D721Med (cell line): Measurements from ENCODE around the gene DOCK9.

Source experiments
- DNase-seq: peaks from one replicate; pipeline ENCODE4 v3.0.0; 2011; ENCODE audit warnings: low spot score; ENCODE audit not compliant: insufficient read length
- FAIRE-seq: peaks from 2 replicates; lab custom pipeline; 2011; peaks lifted over from hg19 to GRCh38; lab: Jason Lieb, UNC
- TF ChIP-seq, protein P1 (sequence below): IDR thresholded peaks from 2 replicates; pipeline ENCODE4 v1.5.1; 2012; ENCODE audit warnings: mild to moderate bottlenecking, control low read depth; ENCODE audit not compliant: insufficient read depth; ENCODE audit errors: missing control alignments

The DOCK9 gene, protein sequence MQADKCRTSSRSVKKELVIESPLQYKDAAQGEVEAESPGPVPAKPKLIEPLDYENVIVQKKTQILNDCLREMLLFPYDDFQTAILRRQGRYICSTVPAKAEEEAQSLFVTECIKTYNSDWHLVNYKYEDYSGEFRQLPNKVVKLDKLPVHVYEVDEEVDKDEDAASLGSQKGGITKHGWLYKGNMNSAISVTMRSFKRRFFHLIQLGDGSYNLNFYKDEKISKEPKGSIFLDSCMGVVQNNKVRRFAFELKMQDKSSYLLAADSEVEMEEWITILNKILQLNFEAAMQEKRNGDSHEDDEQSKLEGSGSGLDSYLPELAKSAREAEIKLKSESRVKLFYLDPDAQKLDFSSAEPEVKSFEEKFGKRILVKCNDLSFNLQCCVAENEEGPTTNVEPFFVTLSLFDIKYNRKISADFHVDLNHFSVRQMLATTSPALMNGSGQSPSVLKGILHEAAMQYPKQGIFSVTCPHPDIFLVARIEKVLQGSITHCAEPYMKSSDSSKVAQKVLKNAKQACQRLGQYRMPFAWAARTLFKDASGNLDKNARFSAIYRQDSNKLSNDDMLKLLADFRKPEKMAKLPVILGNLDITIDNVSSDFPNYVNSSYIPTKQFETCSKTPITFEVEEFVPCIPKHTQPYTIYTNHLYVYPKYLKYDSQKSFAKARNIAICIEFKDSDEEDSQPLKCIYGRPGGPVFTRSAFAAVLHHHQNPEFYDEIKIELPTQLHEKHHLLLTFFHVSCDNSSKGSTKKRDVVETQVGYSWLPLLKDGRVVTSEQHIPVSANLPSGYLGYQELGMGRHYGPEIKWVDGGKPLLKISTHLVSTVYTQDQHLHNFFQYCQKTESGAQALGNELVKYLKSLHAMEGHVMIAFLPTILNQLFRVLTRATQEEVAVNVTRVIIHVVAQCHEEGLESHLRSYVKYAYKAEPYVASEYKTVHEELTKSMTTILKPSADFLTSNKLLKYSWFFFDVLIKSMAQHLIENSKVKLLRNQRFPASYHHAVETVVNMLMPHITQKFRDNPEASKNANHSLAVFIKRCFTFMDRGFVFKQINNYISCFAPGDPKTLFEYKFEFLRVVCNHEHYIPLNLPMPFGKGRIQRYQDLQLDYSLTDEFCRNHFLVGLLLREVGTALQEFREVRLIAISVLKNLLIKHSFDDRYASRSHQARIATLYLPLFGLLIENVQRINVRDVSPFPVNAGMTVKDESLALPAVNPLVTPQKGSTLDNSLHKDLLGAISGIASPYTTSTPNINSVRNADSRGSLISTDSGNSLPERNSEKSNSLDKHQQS (N-terminal part only)

DNA sequence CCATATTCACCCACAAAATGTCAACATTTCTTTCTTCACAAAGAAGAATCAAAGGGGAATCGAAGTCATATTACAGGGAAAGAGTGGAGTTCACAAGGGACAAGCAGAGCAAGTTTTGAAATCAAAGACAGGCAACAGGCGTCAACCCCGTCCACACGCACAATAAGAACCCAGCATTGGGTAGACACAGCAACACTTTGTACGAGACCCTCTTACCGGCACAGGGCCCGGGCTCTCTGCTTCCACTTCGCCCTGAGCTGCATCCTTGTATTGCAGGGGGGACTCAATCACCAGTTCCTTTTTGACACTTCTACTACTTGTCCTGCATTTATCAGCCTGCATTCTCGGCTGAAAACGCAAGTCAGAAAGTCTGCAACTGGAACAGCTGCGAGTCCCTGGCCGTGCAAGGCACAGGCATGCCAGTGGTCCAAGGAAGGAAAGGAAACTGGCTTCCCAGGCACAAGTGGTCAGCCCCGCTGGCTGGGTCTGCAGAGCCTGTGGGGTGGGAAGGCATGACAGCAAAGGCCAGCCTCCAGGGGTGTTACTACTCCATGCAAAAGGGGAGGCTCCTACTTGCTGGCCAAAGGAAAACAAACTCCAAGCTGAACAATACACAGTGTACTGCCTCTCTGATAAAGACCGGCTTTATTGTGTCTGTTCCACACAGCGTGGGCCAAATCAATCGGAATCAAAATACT is at the start of gene DOCK9:
Gene DOCK9, minus strand, starts transcription at position 497 of the 698 bp plus-strand sequence. Its CDS starts 155 bp downstream, at position 342.
- FAIRE-seq: no peak
- TF ChIP-seq, protein P1, sequence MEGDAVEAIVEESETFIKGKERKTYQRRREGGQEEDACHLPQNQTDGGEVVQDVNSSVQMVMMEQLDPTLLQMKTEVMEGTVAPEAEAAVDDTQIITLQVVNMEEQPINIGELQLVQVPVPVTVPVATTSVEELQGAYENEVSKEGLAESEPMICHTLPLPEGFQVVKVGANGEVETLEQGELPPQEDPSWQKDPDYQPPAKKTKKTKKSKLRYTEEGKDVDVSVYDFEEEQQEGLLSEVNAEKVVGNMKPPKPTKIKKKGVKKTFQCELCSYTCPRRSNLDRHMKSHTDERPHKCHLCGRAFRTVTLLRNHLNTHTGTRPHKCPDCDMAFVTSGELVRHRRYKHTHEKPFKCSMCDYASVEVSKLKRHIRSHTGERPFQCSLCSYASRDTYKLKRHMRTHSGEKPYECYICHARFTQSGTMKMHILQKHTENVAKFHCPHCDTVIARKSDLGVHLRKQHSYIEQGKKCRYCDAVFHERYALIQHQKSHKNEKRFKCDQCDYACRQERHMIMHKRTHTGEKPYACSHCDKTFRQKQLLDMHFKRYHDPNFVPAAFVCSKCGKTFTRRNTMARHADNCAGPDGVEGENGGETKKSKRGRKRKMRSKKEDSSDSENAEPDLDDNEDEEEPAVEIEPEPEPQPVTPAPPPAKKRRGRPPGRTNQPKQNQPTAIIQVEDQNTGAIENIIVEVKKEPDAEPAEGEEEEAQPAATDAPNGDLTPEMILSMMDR: no peak
- no peak for DNase-seq

DNA sequence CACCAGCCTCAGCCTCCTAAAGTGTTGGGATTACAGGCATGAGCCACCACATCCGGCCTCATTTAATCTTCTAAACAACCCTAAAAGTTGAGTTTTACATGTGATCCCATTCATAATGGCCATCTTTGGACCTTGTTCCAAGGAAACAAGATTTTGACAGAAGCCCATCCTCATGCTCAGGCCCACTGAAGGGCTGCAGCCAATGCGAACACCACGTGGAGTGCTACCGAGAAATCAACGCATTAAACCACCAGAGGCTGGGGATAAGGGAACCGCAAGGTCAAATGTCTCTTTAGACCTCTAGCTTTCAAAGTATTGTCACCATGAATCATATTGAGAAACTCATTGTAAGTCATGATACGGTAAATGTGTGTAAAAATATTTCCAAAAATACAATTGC is 49.4 kb upstream of the DOCK9 start:
- FAIRE-seq: no peak
- DNase-seq: no peak
- TF ChIP-seq, protein P1: no peak

DNA sequence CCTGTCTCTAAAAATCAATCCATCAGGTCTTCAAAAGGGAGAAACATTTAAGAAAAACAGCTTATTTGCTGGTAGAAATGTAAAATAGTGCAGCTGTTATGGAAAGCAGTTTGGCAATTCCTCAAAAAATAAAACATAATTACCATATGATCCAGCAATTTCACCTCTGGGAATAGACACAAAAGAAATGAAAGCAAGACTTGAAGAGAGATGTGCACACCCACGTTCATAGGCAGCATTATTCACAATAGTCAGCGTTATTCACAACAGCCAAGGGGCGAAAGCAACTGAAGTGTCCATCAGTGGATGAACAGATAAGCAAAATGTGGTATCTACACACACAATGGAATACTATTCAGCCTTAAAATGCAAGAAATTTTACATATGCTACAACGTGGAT is 45.1 kb upstream of the DOCK9 start:
- DNase-seq: no peak
- TF ChIP-seq, protein P1: no peak
- peak; percentile 77 for FAIRE-seq

DNA sequence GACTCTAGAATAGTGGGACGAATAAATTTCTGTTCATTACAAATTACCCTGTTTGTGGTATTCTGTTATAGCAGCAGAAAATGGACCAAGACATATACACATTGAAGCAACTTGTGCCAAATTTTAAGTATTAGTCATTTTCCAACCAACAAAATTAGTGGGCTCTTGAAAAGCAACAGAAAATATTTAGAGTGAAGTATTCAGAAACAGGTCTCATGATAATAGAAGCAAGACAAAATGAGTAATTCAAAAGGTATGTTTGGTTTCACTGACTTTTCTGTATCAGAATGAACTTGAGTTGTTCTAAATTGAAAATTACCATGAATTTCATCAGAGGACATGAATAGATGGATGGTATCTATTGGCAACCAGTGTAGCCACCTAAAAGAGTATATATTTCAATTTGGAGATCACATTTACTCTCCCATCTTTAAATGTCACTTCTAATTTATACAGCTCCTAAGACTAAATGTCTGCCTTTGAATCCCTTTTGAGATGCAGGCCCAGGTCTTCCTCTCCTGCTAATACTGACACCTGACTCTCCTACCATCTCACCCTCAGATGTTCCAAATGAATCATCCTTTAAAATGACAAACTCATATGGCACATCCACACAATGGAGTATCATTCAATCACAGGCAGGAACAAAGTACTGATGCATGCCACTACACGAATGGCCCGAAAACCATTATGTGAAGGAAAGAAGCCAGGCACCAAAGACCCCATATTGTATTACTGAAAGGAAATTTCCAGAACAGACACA is 40.7 kb upstream of the DOCK9 start:
- FAIRE-seq (no peak), DNase-seq (no peak)
- TF ChIP-seq, protein P1: no peak

DNA sequence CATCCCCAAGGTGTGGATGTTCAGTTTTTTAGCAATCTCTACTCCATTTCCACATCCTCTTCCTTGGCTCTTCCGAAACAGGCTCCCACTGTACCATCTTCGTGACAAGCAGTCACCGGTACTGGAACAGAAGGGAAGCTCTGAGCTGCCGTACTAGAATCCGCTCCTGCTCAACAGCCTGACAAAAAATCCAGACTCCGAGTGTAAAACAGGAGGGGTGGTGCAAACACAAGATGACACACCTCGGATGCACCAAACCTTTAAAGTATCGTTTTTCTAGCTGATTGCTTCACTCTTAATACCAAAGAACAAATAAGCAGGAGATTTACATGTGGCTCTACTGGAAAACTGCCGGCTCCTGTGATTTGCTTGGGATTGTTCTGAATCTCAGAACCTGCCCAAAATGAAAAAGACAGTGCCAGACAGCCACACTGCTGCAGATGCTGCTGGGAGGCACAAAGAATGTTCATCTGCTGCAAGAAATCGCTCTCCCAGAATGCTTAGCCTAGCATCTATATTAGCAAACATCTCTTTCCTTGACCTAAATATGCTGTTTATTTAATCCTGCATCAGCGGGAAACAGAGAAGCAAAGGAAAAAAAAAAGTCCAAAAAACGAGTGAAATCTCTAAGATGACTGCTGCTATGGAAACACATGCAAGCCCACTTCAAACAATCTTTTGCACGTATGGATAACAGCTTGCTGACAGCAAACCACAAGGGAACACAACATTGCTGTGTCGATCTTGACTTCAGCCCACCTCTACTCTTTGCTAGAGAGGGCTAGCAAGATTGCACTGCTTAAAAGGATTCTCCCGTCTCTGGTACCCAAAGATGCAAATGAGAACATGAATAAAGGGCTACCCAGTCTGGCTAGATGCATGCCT is 38.0 kb upstream of the DOCK9 start:
- peak; percentile 35 for FAIRE-seq
- DNase-seq: no peak
- TF ChIP-seq, protein P1: no peak
